Right renal pelvis (tissue), 4 donors: ENCODE measurements around the gene MEG3. TPM values are rescaled to one million over a fixed set of nuclear protein-coding genes. Genes with fewer than 3 reads are reported as not detected.
"Not testable (repeated sequence)": the region's sequence is repeated elsewhere in the genome, so short reads cannot be mapped to it uniquely, and the experiment has no call there.

Source experiments
- DNase-seq, 4 donors: peaks; one replicate each; pipeline ENCODE4 v3.0.0-alpha.2; 2013; ENCODE audit warnings: low read depth in 4 of 4, low spot score in 3 of 4, missing footprints in 1 of 4
- polyA plus RNA-seq, 4 donors: library from polyadenylated mRNA; unstranded; fragments of 120-200 nt; gene quantifications; one replicate each; pipeline ENCODE4 v1.2.1, GENCODE V29; 2013; ENCODE audit not compliant: insufficient read length in 4 of 4

Gene MEG3
- polyA plus RNA-seq, 4 donors = 87.1 to 127 (median 99.3) TPM

DNA sequence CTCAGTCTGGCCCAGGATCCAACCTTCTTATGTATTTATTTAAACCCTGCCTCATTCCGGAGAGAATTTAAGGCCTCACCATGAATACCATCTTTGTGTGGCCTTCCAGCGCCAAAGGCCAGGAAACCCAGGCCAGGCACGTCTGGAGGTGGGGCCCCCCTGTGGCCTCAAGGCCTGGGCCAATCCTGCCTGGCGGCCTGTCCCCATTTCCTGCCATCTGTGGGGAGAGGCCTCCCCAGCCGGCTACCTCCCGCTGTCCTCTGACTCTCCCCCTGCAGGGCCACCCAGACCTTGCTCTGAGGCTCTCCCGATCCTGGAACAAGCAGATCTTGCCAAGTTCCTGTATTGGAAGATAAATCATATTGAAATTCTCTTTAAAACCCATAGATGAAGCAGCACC is 37.4 kb upstream of the MEG3 start:
- no peak for DNase-seq

DNA sequence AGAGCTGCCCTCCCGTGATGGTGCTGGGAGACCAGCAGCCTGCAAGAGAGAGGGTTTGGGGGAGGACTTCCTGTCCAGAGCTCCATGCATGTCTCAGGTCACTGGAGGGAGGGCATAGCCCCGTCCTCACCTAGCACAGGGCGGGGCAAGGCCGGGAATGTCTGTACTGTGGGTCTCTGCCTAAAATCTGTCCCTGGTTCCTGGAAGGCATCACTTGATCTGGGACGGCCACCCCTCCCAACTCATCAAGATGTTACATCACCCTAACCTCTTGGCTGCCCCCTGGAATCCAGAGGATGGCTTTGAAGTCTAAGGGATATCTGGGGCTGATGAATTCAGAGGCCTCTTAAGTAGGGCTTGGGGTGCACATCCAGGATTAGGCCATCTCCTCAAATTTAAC is 37.0 kb upstream of the MEG3 start:
- DNase-seq = no peak

DNA sequence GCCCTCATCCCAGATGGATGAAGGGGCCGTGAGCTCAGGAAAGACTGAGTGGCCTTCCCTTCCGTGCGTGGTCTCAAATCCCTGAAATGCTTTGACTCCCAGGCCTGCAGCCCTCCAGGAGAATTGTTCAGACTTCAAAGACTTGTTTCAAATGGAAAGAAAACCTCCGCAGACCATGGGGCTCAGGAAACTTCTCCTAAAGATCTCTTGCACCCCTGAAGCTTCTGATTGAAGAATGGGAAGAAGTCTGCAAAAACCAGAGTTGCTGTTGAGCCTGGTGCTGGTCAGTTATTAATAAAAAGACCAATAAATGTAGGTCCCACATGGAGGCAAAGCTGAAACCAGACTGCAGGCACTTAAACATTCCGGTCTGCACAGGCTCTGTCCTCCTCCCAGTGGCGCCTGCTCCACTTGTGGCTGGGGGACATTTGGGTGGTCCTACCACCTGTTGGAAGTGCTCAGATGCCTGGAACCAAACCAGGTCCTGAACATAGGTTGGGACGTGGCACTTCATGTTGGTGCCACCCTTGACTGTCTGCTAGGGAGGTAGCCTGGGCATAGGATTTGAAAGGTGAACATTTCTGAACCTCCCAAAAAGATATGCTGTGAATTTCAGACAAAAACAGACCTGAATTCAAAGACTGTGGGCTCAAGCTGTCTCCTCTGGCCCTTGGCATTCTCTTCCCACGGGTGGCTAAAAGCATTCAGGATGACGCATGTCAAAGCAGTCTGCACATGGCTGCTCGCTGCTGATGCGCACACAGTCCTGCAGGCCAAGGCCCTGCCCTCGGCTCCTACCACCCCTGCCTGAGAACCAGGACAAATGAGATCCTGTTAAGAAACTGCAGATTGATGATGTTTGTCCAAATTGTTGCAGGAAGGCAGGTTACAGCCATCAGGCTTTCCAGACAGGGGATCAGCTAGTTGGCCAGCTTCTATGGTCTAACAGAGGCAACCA is 36.2 kb upstream of the MEG3 start:
- DNase-seq = no peak

DNA sequence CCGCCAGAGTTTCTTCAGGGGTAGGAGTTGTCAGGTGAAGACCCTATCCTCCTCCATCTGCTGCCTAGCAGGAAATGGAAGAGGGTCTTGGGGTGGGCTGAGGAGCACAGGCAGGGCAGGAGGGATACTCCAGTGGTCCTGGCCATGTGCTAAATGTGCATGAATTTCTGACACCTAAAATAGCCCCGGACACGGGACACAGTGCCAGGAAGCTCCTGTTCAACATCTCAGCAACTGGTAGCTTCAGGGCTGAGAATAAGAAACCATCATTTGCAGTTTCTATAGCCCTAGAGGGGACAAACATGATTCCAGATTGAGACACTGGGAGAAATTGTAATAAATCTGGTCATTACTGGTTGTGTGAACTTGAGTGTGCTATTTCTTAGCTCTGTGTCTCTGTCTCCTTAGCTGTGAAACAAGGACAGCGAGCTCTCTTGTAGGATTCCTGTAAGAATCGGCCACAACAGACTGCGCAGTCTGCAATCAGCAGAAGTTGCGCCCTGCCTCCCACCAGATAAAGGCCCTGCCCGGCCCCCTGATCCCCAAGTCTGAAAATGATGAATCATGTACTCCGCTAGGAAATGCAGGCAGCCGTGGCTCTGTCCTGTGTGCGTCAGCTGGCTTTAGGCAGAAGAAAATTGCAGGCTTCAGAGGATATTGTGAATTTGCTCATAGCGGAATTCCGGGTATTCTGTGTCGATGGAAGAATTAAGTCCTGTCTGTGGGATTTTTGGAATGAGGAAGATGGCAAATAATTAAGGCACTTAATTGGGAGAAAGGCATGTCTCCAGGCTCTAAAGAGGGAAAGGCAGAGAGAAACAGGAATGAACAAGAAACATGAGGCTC is 35.2 kb upstream of the MEG3 start:
- DNase-seq = no peak

DNA sequence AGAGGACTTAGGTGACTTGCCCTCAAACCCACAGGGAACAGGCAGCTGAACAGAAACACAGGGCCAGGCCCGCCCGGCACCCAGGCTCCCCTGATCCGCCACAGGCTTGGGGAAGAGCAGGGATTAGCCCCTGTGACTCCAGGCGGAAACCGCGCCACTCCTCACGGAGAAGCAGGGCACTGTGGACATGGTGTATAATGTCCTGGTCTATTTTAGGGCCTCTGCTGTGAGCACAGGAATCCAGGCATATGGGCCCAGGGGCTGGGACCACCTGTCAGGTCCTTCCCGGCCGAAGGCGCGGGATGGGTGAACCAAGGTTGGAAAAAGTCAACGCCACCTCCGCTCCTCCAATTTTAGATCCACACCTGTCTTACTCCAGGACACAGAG is 34.6 kb upstream of the MEG3 start:
- DNase-seq = no peak

DNA sequence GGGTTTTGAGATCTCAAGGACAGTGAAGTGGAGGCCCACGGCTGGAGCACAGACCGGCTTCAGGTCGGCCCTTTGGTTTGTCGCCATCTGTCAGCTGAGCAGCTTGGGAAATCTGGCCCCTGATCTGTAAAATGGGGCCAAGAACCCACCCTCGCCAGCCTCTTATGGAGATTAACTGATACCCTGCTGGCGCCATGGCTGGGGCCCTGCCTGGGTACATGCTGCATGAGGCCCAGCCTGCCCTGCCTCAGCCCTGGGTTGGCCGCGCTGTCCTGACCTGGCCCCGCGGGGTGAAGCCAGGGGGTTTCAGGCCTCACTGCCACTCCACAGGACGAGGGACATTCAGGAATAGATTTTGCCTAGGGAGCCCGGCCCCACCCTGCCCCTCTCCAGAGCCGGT is 33.9 kb upstream of the MEG3 start:
- DNase-seq = no peak

DNA sequence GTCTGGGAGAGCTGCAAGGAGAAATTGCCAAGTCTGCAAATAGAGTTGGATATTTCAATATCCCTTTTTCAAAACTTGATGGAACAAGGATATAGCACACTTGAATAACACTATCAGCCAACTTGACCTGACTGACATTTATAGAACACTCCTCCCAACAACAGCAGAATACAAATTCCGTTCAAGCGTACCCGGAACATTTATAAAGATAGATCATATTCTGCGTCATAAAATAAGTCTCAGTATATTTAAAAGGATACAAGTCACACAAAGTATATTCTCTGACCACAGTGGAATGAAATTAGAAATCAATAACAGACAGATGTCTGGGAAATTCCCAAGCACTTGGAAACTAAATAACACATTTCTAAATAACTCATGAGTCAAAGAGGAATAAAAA is 29.0 kb upstream of the MEG3 start:
- no peak for DNase-seq

DNA sequence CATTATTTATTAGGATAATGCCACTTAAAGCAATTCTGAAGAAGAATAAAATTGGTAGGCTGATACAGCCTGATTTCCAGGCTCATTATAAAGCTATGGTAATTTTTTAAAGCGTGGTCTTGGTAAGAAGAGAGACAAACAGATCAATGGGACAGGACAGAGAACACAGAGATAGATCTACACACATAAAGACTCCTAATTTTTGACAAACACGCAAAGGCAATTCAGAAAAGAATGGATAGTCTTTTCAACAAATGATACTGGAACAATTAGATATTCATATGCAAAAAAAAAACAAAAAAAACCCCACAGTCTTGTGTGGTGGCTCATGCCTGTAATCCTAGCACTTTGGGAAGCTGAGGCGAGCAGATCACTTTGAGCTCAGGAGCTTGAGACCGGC is 25.9 kb upstream of the MEG3 start:
- DNase-seq = no peak

DNA sequence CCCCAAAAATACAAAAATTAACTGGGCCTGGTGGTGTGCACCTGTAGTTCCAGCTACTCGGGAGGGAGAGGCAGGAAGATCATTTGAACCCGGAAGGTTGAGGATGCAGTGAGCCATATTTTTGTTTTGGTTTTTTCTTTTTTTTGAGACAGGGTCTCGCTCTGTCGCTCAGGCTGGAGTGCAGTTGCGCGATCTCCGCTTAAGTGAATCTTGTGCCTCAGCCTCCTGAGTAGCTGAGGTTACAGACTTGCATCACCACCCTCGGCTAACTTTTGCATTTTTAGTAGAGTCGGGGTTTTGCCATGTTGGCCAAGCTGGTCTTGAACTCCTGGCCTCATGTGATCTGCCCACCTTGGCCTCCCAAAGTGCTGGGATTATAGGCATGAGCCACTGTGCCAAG is 24.5 kb upstream of the MEG3 start:
- not testable (repeated sequence) for DNase-seq

DNA sequence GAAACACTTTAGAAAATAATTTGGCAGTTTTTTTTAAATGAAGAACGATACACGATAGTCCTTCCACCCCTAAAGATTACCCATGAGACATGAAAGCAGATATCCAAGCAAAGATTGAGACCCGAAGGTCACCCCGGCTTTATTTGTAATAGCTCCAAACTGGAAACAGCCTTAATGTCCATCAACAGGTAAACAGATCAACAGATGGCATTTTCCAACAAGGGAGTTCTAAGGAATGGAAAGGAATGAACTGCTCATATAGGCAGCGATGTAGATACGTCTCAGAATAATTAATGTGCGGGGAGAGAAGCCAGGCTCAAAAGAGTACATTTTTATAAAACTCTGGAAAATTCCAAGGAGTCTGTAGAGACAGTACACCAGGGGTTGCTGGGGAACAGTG is 23.7 kb upstream of the MEG3 start:
- DNase-seq = no peak

DNA sequence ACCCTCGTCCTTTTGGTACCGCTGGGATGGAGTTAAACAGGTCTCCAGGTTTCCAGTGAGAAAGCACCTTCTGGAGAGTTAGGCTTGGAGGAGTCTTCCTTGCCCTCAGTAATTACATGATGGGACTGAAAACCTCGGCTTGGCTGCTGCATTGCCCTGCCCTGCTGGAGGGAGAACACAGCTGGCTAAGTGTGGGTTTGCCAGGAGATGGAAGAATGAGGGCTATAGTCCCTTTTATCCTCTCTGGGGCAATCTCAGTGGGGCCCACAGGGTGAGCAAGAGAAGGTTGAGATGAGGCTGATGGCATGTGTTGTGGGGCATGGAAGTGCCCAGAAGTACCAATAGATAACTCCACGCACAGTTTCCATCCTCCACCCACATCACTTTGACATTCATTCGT is 23.2 kb upstream of the MEG3 start:
- DNase-seq = no peak

DNA sequence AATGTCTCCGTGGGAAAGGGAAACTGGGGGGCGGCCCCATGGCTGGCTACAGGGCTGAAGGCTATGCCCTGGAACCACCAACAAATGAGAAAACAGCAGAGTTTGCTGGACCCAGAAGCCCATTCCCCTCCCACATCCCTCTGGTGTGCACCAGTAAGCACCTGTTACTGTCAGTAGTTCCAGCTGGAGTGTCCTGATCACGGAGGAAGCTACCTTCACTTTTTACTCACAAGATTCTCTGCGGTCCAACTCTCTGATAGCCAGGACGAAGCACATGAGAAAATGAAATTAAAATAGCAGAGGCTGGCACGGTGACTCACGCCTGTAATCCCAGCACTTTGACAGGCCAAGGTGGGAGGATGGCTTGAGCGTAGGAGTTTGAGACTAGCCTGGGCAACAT is 22.7 kb upstream of the MEG3 start:
- no peak for DNase-seq

DNA sequence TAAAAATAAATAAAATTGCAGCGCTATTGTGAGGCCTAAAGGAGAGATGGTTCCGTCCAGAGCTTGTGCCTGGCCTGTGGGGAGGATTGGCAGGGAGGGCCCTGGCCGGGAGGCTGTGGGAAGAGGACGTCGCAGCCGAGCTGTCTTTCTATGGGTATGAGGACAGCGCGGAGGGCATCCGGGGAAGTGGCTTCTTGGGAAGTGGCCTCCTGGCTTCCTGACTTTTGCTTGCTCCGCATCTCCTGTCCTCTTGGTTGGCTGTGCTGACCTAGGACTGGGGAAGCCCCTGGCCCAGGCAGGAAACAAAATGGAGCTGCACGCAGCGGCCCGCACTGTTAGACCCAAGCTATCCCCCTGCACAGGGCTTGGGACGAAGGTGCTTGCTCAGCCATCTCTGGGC is 22.2 kb upstream of the MEG3 start:
- DNase-seq = no peak

DNA sequence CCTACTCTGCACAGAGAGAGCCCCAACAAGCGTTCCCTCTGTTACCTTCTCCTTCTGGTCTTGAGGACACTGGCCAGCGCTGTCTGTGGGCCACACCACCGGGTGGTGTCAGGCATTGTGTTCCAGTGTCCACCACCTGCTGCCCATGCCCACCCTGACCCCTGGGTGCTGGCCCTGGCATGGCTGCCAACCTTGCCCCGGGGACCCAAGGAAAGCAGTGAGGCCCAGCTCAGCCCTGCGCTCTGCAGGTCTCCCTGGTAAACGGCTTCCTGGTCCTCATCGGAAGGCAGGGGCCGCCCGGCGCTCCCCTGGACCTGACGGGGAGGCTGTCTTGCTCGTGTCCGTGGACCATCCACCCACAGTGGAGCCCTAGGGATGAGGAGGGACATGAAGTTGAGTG is 21.8 kb upstream of the MEG3 start:
- no peak for DNase-seq

DNA sequence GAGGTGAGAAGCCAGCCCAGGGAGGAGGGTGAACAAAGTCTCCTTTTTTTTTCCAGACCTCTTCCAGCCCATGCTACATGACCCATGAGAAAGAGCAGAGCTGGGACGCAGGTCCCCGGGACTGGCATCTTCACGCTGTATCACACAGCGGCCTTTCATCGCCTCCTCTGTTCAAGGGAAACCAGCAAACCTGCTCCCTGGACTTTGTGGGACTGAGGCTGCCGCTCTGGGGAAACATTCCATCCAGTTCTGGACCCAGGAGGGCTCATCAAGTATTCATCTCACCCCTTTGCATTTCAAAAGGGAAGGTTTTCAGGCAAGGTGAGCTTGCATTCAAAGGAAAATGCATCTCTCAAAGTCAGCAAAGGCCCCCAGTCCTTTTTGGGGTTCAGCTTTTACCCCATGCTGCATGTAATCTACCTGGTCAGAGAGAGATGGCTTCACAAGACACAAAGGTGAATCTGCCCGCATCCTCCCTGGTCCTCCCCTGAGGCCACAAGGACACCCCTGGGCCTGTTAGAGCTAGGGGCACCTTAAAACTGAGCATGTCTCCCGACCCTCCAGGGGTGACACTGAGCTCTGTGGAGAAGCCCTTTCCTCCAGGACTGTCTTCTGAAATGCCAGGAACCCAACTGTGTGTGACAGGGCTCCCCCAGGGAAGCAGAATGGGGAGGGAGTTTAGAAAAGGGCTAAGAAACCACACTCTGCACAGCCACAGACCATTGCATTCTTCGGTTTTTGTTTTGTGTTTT is 21.2 kb upstream of the MEG3 start:
- no peak for DNase-seq

DNA sequence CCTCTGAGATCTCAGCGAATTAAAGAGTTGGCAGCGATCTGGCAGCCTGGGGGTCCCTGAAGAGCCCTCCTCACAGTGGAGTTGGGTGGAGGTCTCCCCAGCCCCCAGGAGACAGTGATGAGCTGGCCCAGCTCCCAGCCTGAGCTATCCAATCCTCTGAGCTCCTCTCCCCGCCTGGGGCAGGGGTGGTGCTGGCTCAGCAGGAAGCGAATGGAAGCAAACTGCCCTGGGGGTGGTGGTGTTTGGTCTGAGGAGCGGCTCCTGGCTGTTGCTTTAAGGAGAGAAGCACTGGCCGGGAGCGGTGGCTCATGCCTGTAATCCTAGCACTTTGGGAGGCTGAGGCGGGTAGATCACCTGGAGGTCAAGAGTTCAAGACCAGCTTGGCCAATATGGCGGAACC is 19.5 kb upstream of the MEG3 start:
- DNase-seq = no peak

DNA sequence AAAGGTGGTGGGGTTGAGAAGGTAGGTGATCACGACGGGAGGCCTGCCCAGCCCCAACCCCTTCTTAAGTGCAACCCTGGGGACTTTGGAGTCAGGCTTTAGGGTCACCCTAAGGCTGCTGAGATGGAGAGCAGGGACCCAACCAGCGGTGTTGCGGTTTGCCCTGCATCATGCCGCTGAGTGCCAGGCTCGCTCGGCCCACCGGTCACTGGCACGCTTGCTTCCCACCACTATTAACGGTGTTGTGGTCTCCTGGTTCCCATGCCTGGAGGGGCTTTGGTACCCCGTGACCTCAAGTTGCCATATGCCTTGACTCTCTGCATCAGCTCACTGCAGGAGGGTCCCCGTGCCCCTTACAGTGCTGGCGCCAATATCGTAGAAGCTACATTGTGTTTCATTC is 18.4 kb upstream of the MEG3 start:
- no peak for DNase-seq

DNA sequence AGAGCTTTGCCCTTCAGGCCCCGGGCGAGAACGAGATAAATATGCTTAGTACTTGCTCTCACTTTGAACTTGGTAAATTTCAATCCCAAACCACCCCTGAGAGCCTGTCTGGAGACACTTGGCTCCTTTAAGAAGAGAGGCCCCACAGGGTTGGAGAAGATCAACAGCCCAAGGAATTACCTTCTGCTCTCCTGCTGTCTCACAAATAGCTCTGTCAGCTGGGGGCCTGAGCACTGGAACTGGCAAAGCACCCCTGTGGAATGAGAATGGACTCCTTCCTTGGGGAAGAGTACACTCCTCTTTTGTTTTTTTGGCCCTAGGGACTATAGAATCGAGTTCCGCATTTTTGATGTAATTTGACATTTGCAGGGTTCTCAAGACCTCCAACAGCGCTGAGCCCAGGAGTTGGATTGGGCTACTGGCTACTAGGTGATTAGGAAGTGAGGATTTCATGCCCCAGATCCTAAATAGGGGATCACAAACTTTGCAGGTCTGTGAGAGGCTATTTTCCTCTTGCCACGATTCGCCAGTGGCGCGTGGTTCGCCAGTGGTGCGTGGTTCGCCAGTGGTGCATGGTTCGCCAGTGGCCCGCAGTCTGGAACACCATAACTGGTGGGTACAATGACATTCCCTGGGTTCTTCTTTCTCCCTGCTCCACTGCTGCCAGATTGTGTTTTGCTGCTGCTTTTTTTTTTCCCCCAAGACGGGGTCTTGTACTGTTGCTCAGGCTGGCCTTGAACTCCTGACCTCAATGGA is 17.8 kb upstream of the MEG3 start:
- DNase-seq = no peak

DNA sequence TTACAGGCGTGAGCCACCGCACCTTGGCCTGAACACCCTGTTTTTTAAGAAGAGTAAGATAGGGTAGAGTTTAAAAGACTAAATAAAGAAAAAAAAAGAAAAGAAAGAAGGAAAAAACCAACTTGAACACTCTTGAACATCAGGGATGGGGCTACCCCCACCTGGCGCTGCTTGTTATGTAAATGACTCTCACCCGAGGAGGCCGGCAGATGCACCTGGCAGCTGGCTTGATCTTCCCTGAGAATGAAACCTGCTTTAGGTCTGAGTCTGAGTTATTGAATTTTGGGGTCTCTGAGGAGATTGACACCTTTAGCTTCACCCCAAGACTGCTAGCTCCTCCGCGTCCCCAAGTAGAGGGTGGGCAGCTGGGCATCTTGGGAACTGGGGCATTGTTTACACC is 15.5 kb upstream of the MEG3 start:
- DNase-seq = no peak

DNA sequence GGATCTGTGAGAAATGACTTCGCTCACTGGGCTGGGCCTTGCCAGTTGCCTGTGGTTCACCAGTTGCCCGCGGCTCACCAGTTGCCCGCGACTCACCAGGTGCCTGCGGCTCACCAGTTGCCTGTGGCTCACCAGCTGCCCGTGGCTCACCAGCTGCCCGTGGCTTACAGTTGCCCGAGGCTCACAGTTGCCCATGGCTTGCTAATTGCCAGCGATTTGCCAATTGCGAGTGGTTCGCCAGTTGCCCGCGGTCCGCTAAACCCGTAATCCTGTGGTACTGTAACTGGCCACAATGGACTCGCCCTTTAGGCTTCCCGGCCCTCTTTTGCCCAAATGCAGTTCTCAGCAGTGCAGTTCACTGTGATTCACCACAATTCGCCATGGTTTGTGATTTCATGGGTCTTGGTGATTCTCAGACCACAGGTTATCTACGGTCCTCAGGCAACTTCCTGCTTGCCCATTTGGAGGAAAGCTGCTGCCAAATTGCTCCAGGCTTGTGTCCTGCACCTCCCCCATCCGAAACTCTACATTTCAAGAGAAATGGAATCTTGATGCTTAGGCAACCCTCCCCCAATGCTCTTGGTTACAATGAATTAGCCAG is 15.0 kb upstream of the MEG3 start:
- no peak for DNase-seq
